GM23248 (cell line): ENCODE measurements around the gene CFAP74.

Source experiments
- EZH2 ChIP-seq: fragments of 200-600 bp; sonication (generic); IDR thresholded peaks from 2 replicates; pipeline ENCODE4 v1.6.1; 2018; ENCODE audit warnings: antibody characterized with exemption, mild to moderate bottlenecking; ENCODE audit not compliant: insufficient read depth, poor library complexity, severe bottlenecking
- EZH2phosphoT487 ChIP-seq: fragments of 200-600 bp; sonication (generic); IDR thresholded peaks from 2 replicates; pipeline ENCODE4 v1.6.1; 2018; ENCODE audit warnings: antibody characterized with exemption, moderate library complexity, mild to moderate bottlenecking, low read depth; ENCODE audit not compliant: insufficient read depth

GRCh38 chr1:1940123-1940425, 63.5 kb downstream of the CFAP74 start:
- TF ChIP-seq EZH2 (no peak), EZH2phosphoT487 (no peak)
